Measurements from ENCODE around the gene ADNP. TPM values are rescaled to one million over a fixed set of nuclear protein-coding genes. Genes with fewer than 3 reads are reported as not detected.
A peak's percentile ranks its signal among the peaks of the same experiment; 100 is the strongest.
"Not testable (repeated sequence)": the region's sequence is repeated elsewhere in the genome, so short reads cannot be mapped to it uniquely, and the experiment has no call there.

The ADNP gene
- 82.1 TPM for polyA plus RNA-seq (2012; ENCODE audit: insufficient read depth, insufficient read length, low read depth)

DNA sequence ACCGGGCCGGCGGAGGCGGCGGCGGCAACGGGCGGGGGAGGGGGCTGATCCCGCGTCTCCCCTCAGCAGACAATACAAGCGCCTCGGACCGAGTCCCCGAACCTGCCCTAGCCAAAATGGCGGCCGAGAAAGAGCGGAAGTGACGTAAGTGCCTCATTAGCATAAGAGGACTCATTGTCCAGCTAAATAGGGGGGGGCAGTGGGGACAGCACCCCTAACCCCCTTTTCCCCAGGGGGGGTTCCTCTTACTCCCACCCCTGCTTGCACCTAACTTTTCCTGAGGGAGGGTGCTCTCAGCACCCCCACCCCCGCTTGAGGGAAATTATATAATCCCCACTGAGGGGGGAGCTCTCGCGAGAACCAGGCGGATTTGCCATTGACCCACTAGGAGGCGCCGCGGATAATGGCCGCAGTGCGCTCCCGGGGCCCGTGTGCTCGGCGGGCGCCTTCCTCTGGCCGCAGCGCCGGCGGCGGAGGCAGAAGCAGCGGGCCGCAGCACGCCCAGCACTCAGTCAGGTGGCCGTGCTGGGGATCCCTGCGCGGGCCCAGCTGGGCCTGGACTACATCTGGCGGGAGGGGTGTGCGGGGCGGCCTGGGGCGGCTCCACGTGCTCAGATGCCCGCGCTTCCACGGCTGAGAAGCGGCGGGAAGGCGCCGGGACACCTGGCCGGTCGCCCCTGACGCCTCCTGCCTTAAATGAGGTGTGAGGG, at the start of gene ADNP:
Gene ADNP, minus strand, starts transcription at position 132 of the 710 bp plus-strand sequence. CDS start 27,441 bp downstream, outside the sequence.
- H3K4me3 ChIP-seq (ENCODE audit: low read depth, low read length) = peak within 1 kb of the TSS; percentile 94
- H3K36me3 ChIP-seq = peaks cover 52% of the 10 kb centered on the region
- TF ChIP-seq, protein P1, sequence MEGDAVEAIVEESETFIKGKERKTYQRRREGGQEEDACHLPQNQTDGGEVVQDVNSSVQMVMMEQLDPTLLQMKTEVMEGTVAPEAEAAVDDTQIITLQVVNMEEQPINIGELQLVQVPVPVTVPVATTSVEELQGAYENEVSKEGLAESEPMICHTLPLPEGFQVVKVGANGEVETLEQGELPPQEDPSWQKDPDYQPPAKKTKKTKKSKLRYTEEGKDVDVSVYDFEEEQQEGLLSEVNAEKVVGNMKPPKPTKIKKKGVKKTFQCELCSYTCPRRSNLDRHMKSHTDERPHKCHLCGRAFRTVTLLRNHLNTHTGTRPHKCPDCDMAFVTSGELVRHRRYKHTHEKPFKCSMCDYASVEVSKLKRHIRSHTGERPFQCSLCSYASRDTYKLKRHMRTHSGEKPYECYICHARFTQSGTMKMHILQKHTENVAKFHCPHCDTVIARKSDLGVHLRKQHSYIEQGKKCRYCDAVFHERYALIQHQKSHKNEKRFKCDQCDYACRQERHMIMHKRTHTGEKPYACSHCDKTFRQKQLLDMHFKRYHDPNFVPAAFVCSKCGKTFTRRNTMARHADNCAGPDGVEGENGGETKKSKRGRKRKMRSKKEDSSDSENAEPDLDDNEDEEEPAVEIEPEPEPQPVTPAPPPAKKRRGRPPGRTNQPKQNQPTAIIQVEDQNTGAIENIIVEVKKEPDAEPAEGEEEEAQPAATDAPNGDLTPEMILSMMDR (IDR thresholded peaks at IDR 0.05; ENCODE audit: low read depth, low read length) = peak; percentile 61
- H3K4me1 ChIP-seq = no peaks in the 10 kb centered on the region
- peak; percentile 92 for DNase-seq
- H3K9me3 ChIP-seq = no peaks in the 10 kb centered on the region
- H3K27me3 ChIP-seq = no peaks in the 10 kb centered on the region

DNA sequence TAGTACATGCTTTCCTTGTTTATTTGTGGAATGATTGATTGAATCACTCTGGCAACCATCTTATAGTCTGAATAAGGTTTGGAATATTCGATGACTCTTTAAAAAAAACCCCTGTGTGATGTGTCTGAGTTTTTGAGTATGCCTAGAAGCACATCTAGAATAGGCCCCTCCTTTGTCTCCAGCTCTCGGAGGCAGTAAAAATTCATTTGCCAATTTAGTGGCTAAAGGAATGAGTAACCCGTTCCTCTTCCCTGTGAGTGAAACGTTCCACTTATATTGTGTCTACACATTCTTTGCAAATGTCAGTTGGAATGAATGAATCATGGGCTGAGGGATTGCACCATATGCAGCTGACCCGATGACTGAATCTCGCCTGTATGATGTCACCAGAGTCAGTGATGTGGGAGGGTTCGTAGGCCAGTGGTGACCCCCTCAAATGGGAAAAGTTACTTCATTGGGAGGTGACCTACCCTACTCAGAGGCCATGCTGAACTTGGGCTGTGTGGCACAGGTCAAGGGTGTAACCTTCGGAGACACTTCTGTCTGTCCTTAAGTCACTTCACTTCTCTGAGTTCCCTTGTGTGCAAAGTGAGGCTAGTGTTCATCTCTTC, 48.9 kb upstream of the ADNP start:
- H3K36me3 ChIP-seq = no peaks in the 10 kb centered on the region
- TF ChIP-seq, protein P1 (IDR thresholded peaks at IDR 0.05; ENCODE audit: low read depth, low read length) = no peak
- peaks cover 52% of the 10 kb centered on the region for H3K27me3 ChIP-seq
- H3K4me1 ChIP-seq = no peaks in the 10 kb centered on the region
- H3K4me3 ChIP-seq (ENCODE audit: low read depth, low read length) = no peak overlapping the region
- no peaks in the 10 kb centered on the region for H3K9me3 ChIP-seq
- DNase-seq = no peak

DNA sequence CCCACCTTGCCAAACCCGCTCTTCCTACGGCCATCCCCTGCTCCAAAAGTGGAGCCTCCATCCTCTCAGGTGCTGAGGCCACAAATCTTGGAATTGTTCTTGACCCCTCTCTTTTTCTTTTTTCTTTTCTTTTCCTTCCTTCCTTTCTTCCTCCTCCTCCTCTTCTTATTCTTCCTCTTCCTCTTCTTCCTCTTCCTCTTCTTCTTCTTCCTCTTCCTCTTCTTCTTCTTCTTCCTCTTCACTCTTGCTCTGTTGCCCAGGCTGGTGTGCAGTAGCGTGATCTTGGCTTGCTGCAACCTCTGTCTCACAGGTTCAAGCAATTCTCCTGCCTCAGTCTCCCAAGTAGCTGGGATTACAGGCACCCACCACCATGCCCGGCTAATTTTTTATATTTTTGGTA, 47.3 kb upstream of the ADNP start:
- not testable (repeated sequence) for H3K4me1 ChIP-seq; H3K36me3 ChIP-seq; H3K4me3 ChIP-seq (ENCODE audit: low read depth, low read length); H3K9me3 ChIP-seq; DNase-seq
- peaks cover 41% of the 10 kb centered on the region for H3K27me3 ChIP-seq

DNA sequence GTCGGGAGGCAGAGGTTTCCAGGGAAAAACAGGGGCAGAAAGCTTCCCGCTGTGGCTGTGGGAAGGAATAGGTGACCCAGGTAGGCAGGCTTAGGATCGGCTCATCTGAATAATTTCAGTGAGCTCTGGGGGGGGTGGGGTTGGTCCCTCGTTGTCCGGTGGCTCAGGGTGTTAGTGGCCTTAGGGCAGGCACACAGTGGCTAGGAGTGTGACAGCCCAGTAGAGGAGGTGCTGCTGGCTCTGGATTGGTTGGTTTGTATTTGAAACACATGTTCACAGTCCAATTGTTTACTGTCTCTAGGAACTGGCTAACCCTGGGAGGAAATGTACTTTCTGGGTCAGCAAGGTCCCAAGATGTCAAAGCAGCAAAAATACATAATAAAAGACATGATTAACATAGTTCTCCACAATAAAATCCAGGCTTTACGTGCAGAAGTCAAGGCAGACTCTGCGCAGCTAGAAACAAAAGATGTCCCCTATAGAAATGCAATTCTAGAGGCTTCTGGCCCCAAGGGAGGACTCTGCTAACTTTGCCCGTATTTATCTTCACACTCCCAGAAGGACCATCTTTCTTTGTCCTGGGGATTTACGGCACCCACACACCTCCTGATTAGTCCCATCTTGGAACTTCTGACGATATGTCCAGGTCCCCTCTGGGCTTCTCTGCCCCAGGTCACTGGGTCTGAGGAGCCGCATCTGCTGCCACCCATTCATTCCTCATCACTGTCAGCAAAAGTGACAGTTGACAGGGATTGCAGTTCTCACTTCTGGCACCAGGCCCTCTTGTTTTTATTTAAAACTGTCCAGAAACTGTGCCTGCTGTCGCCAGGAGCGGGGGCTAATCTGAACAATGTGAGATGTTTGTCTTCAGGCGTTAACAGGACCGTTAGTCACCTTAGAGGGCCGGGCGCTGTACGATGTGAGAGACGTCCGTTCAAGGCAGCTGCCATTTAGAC, 46.1 kb upstream of the ADNP start:
- Histone ChIP-seq H3K27me3 (peaks cover 33% of the 10 kb centered on the region), H3K4me1 (no peaks in the 10 kb centered on the region), H3K4me3 (ENCODE audit: low read depth, low read length) (no peak overlapping the region), H3K9me3 (no peaks in the 10 kb centered on the region), H3K36me3 (no peaks in the 10 kb centered on the region)
- TF ChIP-seq, protein P1 (IDR thresholded peaks at IDR 0.05; ENCODE audit: low read depth, low read length) = no peak
- no peak for DNase-seq

DNA sequence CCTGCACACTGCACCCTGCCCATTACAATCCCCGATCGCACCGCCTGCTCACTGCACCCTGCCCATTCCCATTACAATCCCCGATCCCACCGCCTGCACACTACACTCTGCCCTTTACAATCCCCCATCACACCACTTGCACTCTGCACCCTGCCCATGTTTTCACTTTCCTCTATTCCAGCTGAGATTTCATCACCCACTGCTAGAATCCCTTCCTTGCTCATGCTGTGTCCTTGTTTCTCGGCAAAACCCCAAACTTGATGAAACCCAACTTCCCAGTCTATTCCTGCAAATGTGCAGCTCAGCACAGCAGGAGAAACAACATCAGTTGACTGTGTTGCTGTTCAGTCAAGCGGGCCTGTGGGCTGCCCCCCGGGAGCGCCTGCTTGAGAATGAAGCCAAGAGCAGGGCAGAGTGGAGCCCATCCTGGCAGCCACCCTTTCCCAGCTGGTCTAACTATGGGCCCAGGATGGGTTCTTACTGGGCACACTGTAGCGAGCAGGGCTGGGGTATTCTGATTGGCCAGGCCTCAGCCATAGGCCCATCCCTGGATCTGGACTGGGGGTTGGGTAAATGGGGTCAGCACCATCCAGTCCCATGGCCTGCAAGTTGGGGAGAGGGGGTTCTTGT, 44.6 kb upstream of the ADNP start:
- Histone ChIP-seq H3K9me3 (no peaks in the 10 kb centered on the region), H3K36me3 (no peaks in the 10 kb centered on the region), H3K27me3 (peaks cover 35% of the 10 kb centered on the region), H3K4me1 (no peaks in the 10 kb centered on the region), H3K4me3 (ENCODE audit: low read depth, low read length) (no peak overlapping the region)
- DNase-seq = no peak
- TF ChIP-seq, protein P1 (IDR thresholded peaks at IDR 0.05; ENCODE audit: low read depth, low read length) = no peak

DNA sequence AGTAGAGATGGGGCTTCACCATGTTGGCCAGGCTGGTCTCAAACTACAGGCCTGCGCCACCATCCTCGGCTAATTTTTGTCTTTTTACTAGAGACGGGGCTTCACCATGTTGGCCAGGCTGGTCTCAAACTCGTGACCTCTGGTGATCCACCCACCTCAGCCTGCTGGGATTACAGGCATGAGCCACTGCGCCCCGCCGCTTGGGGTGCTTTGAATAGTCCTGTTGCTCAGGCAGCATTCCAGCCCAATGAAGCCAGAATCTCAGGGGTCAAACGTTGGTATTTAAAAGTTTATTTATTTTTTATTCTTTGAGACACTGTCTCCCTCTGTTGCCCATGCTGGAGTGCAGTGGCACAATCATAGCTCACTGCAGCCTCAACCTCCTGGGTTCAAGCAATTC, 38.7 kb upstream of the ADNP start:
- peaks cover 12% of the 10 kb centered on the region for H3K27me3 ChIP-seq
- TF ChIP-seq, protein P1 (IDR thresholded peaks at IDR 0.05; ENCODE audit: low read depth, low read length) = no peak
- no peak overlapping the region for H3K4me3 ChIP-seq (ENCODE audit: low read depth, low read length)
- H3K4me1 ChIP-seq = no peaks in the 10 kb centered on the region
- DNase-seq = no peak
- H3K9me3 ChIP-seq = no peaks in the 10 kb centered on the region
- no peaks in the 10 kb centered on the region for H3K36me3 ChIP-seq

Data from BE2C (cell line).